LNCaP clone FGC (cell line): Measurements from ENCODE around the gene FBXW7.

Experiments
- DNase-seq: peaks from one replicate; pipeline ENCODE4 v3.0.0-alpha.2; 2011; ENCODE audit warnings: low read depth
- H3K4me3 ChIP-seq: 2 replicates; pipeline ENCODE4 v1.5.1; 2011; ENCODE audit warnings: mild to moderate bottlenecking, low read depth, low read length, control low read depth
- TF ChIP-seq, protein P1 (sequence below): IDR thresholded peaks from 2 replicates; pipeline ENCODE4 v1.5.1; 2012; ENCODE audit warnings: mild to moderate bottlenecking; ENCODE audit not compliant: control insufficient read depth, insufficient read depth; ENCODE audit errors: extremely low read depth

Gene FBXW7

DNA sequence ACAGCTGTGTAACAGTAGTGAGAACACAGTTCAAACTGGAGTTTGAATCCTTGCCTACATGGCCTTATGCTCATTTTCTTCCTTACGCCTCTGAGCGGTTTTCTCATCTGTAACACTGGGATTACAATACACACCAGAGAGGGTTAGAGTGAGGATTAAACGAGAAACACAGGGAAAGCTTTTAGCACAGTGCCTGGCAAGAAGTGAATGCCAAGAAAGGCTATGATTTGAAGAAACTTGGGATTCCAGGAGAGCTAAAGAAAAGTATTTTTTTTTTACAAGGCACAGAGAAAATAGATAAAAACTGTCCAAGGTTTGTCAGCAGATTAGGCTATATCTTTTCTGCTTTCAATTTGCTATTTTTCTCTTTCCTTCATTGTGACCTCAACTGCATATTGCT is 246.4 kb downstream of the FBXW7 start:
- no peak overlapping the region for H3K4me3 ChIP-seq
- TF ChIP-seq, protein P1, sequence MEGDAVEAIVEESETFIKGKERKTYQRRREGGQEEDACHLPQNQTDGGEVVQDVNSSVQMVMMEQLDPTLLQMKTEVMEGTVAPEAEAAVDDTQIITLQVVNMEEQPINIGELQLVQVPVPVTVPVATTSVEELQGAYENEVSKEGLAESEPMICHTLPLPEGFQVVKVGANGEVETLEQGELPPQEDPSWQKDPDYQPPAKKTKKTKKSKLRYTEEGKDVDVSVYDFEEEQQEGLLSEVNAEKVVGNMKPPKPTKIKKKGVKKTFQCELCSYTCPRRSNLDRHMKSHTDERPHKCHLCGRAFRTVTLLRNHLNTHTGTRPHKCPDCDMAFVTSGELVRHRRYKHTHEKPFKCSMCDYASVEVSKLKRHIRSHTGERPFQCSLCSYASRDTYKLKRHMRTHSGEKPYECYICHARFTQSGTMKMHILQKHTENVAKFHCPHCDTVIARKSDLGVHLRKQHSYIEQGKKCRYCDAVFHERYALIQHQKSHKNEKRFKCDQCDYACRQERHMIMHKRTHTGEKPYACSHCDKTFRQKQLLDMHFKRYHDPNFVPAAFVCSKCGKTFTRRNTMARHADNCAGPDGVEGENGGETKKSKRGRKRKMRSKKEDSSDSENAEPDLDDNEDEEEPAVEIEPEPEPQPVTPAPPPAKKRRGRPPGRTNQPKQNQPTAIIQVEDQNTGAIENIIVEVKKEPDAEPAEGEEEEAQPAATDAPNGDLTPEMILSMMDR = no peak
- no peak for DNase-seq

DNA sequence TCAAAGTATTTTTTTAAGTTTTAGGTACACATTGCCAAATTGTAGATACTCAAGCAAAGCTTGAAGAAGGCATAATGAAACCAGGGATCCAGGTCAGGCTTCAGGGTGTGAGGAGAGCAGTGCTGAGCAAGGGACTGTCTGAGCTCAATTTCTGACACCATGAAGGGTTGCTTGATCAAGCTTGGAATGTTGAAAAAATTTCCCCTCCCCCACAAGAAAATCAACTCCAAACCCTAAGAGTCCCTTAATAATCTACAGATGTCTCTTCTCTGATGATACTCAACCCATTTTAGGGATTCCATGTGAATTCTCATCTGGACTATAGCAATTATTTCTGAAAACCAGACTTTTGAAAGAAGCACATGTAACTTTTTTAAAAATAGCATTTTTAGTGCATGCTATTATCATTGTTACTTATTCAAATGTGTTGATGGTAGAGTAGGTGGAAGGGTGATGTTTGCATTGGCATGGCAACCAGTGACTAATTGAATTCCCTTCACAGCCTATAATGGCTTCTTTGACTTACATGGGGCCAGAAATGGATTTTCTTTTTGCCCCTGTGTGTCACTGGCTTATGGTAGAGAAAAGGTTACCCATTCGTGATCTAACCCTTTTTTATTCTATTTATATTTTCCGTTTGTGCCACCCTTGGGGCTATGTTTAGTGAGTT is 252.0 kb downstream of the FBXW7 start:
- no peak for DNase-seq
- TF ChIP-seq, protein P1 = no peak
- no peak overlapping the region for H3K4me3 ChIP-seq

DNA sequence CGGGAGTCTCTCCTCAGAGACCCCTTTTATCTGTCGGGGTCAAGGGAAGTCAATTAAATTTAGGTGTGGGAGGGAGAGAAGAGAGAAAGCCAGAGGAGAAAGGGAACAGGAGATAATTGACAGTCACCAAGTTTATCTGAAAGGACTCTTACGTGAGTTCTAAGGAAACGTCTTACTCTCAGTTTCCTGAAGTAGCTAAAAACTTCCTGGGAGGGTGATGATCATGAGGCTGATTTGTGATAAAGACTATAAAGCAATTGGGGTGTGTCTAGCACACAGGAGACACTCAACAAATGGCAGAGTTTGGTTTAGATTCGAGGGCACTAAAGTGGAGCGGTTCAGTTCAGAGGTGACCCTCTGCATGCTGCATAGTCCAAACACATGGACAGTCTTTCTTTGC is 254.1 kb downstream of the FBXW7 start:
- no peak overlapping the region for H3K4me3 ChIP-seq
- no peak for DNase-seq
- TF ChIP-seq, protein P1 = no peak

DNA sequence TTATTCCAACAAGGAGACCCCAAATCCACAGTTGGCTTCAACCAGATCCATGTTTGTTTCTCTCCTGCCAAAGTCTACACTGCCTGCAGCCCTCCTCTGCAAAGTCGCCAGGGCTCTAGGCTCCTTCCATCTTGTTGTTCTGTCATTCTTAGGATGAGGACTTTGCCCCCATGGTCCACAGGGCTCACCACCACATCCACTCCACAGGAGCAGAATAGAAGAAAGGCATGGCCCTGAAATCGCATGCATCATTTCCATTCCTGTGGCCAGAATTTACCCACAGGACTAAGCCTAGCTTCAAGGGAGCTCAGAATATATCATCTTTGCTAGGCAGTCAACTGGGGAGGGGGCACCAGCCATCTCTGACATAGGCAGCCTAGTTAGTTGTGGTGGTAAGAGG is 254.7 kb downstream of the FBXW7 start:
- no peak overlapping the region for H3K4me3 ChIP-seq

DNA sequence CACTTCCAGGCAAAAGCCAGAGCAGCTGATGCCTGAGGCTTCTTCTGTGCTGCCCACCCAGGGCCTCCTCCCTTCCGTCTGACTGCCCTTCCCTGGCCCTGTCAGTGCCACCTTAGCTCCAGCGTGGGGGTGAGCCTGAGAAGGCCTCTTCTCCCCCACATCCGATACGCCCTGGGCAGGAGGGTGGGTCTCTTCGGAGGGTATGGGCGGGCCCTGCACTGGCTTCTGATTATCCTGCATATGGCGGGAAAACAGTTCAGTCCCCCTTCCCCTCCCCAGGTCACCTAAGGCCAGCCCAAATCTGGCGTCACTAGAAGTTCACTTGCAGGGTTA is 256.7 kb downstream of the FBXW7 start:
- no peak overlapping the region for H3K4me3 ChIP-seq
- DNase-seq = no peak
- TF ChIP-seq, protein P1 = no peak

More for the DNA sequence above, 254.7 kb downstream of the FBXW7 start:
- DNase-seq = no peak
- TF ChIP-seq, protein P1 = no peak

DNA sequence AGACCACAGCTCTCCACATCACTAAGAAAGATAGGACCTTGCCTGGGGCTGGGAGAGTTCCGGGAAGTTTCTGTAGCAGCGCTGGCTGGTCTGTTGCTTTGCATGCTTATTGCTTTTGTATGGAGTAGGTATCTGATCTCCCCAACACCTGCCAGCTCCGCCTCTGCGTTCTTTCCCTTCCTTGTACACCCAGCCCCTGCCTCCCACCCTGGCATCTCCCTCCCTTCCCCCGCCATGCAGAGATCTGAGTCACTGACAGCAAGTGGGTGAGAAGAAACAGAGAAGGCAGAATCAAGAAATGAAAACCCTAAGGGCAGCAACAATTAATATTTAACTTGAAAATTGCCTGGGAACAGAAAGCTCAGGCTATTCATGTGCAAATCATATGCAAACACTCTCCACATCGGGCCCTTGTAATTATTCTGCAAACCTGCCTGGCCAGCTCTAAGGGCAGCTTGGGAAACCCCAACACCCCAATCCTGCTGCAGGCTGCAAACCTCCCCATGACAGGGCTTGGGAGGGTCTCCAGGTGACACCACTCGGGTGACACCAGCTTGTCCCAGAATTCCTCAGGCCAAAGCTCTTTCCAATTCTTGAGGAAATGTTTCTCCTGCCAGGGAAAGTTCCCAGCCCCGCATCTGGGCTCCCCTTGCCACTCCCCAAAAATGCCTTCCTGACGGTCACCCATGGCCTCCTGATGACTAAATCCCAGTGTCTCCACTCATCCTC is 257.2 kb downstream of the FBXW7 start:
- H3K4me3 ChIP-seq = no peak overlapping the region
- TF ChIP-seq, protein P1 = no peak
- no peak for DNase-seq

DNA sequence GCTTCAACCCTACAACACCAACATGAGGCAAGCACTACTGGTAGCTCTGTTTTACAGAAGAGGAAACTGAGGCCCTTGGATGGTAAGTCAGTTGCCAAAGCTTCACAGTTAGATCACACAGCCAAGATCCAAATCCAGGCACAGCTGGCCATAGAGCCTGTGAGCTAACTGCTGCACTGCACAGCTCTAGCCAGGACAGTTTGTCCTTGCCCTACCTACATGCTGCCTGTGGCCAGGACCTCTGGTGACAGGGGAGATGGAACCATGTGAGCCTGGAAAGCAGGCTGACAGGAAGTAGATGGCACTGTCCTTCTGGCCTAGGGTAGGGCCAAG is 257.8 kb downstream of the FBXW7 start:
- H3K4me3 ChIP-seq = no peak overlapping the region
- no peak for DNase-seq
- TF ChIP-seq, protein P1 = no peak
